MM.1S (cell line): ENCODE data around the gene DGKG.

Experiments
- EZH2 ChIP-seq: fragments of 300-600 bp; sonication (generic); optimal IDR thresholded peaks from 2 replicates; pipeline ENCODE3; 2017; ENCODE audit warnings: low read depth, mild to moderate bottlenecking, antibody characterized with exemption, low read length, mixed read lengths
- EZH2phosphoT487 ChIP-seq: fragments of 300-600 bp; sonication (generic); IDR thresholded peaks from 2 replicates; pipeline ENCODE4 v1.6.1; 2018; ENCODE audit warnings: antibody characterized with exemption, low read length
- TF ChIP-seq, protein P1 (sequence below): fragments of 300-600 bp; sonication (generic); IDR thresholded peaks from 2 replicates; pipeline ENCODE4 v1.5.1; 2016; ENCODE audit warnings: antibody characterized with exemption, low read length, mixed read lengths

DNA sequence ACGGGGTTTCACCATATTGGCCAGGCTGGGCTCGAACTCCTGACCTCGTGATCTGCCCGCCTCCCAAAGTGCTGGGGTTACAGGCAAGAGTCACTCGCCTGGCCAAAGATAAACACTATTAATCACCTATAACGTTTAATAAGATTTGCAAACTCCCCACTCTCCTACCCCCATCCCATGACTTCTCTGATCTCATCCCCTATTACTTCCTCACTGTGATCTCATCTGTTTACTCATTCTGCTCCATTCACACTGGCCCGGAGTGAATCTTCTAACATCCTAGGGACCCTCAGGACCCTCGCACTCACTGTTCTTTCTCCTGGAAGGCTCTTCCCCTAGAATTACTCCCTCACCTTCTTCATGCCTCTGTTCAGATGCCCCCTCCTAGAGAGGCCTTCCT lies 78.9 kb downstream of the DGKG start:
- TF ChIP-seq, protein P1, sequence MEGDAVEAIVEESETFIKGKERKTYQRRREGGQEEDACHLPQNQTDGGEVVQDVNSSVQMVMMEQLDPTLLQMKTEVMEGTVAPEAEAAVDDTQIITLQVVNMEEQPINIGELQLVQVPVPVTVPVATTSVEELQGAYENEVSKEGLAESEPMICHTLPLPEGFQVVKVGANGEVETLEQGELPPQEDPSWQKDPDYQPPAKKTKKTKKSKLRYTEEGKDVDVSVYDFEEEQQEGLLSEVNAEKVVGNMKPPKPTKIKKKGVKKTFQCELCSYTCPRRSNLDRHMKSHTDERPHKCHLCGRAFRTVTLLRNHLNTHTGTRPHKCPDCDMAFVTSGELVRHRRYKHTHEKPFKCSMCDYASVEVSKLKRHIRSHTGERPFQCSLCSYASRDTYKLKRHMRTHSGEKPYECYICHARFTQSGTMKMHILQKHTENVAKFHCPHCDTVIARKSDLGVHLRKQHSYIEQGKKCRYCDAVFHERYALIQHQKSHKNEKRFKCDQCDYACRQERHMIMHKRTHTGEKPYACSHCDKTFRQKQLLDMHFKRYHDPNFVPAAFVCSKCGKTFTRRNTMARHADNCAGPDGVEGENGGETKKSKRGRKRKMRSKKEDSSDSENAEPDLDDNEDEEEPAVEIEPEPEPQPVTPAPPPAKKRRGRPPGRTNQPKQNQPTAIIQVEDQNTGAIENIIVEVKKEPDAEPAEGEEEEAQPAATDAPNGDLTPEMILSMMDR: no peak
- no peak for TF ChIP-seq EZH2
- no peak for TF ChIP-seq EZH2phosphoT487
